Fibroblast of lung (primary cell): ENCODE results near the gene GRM4. TPM values are rescaled to one million over a fixed set of nuclear protein-coding genes. Genes with fewer than 3 reads are reported as not detected.

Experiments
- DNase-seq, 2 donors: peaks; one replicate each; pipeline versions ENCODE4 v3.0.0 to v3.0.0-alpha.2; 2010; ENCODE audit warnings: low read depth in 2 of 2
- H2AFZ ChIP-seq: 2 replicates; pipeline ENCODE4 v1.5.1; 2012; ENCODE audit warnings: low read length, control low read depth, inconsistent platforms
- H3K27ac ChIP-seq: 2 replicates; pipeline ENCODE4 v1.5.1; 2011; ENCODE audit warnings: low read length, control low read depth; ENCODE audit not compliant: insufficient read depth
- H3K27me3 ChIP-seq: 2 replicates; pipeline ENCODE4 v1.5.1; 2011; ENCODE audit warnings: mild to moderate bottlenecking, low read length; ENCODE audit not compliant: control insufficient read depth, insufficient read depth
- H3K36me3 ChIP-seq: 2 replicates; pipeline ENCODE4 v1.5.1; 2011; ENCODE audit warnings: low read length; ENCODE audit not compliant: control insufficient read depth, insufficient read depth
- H3K4me1 ChIP-seq: 2 replicates; pipeline ENCODE4 v1.5.1; 2011; ENCODE audit warnings: low read length; ENCODE audit not compliant: control insufficient read depth, insufficient read depth; ENCODE audit errors: extremely low read depth
- H3K4me2 ChIP-seq: 2 replicates; pipeline ENCODE4 v1.5.1; 2011; ENCODE audit warnings: low read length, control low read depth; ENCODE audit not compliant: insufficient read depth; ENCODE audit errors: extremely low read depth
- H3K4me3 ChIP-seq, 4 experiments: fragments of 200-600 bp in 1 of 4; sonication (generic) in 1 of 4; replicated peaks in 1 of 4; 2 replicates each; pipeline ENCODE4 v1.5.1; 2011 to 2016; ENCODE audit warnings: low read length in 4 of 4, low read depth in 3 of 4, mild to moderate bottlenecking in 3 of 4, control low read depth in 2 of 4, inconsistent platforms in 1 of 4, mixed read lengths in 1 of 4; ENCODE audit not compliant: insufficient read depth in 1 of 4; ENCODE audit errors: control extremely low read depth in 1 of 4
- H3K79me2 ChIP-seq: 2 replicates; pipeline ENCODE4 v1.5.1; 2012; ENCODE audit warnings: mild to moderate bottlenecking, low read length, inconsistent platforms; ENCODE audit not compliant: control insufficient read depth, insufficient read depth
- H3K9ac ChIP-seq: 2 replicates; pipeline ENCODE4 v1.5.1; 2011; ENCODE audit warnings: mild to moderate bottlenecking, low read length, control low read depth; ENCODE audit not compliant: insufficient read depth
- H3K9me3 ChIP-seq: 2 replicates; pipeline ENCODE4 v1.5.1; 2012; ENCODE audit warnings: low read depth, low read length; ENCODE audit not compliant: control insufficient read depth, insufficient read depth
- H4K20me1 ChIP-seq: 2 replicates; pipeline ENCODE4 v1.5.1; 2011; ENCODE audit warnings: low read length; ENCODE audit not compliant: control insufficient read depth, insufficient read depth; ENCODE audit errors: extremely low read depth
- CTCF ChIP-seq, 2 donors: IDR thresholded peaks in 1 of 2; conservative IDR thresholded peaks in 1 of 2; 1 replicate in 1 of 2; 2 replicates in 1 of 2; pipeline ENCODE4 v1.5.1; 2011 to 2012; ENCODE audit warnings: low read length in 2 of 2, control low read depth in 1 of 2, inconsistent platforms in 1 of 2, low read depth in 1 of 2, mild to moderate bottlenecking in 1 of 2
- EZH2 ChIP-seq: IDR thresholded peaks from 2 replicates; pipeline ENCODE4 v1.5.1; 2012; ENCODE audit warnings: low read length, control low read depth, mild to moderate bottlenecking; ENCODE audit errors: missing control alignments
- polyA plus RNA-seq, 2 donors: library from polyadenylated mRNA; depleted of rRNA in 1 of 2; stranded (reverse) in 1 of 2; unstranded in 1 of 2; fragments of >200 nt; gene quantifications; 2 replicates each; pipeline ENCODE4 v1.2.1, GENCODE V29; 2011 to 2012; ENCODE audit warnings: missing spikeins in 1 of 2
- total RNA-seq: library from RNA; depleted of rRNA; stranded (reverse); fragments of >200 nt; gene quantifications from 2 replicates; pipeline ENCODE4 v1.2.1, GENCODE V29; 2014

Gene GRM4
- total and polyA plus RNA-seq, 2 donors (not counting 1 experiment from before 2014, with no cell fraction given): under 0.01 TPM; not detected in 1

GRCh38 chr6:33976437-33977360 is 169.2 kb downstream of the GRM4 start:
- Histone ChIP-seq H3K4me2 (no peak overlapping the region), H3K79me2 (no peaks in the 10 kb centered on the region), H3K36me3 (no peaks in the 10 kb centered on the region), H3K4me3 (no peak overlapping the region), H3K27me3 (peaks cover 22% of the 10 kb centered on the region), H2AFZ (no peak overlapping the region), H3K9me3 (no peaks in the 10 kb centered on the region), H3K27ac (no peak overlapping the region), H3K9ac (no peak overlapping the region), H4K20me1 (no peaks in the 10 kb centered on the region), H3K4me1 (no peaks in the 10 kb centered on the region)
- TF ChIP-seq CTCF (conservative IDR thresholded peaks at IDR 0.05 in 1 of 2, IDR thresholded peaks at IDR 0.05 in 1 of 2; ENCODE audit: low read depth in 1 of 2, low read length in 2 of 2) (no peak), EZH2 (no peak)
- DNase-seq: no peak

GRCh38 chr6:33975661-33976436 is 170.0 kb downstream of the GRM4 start:
- peaks cover 22% of the 10 kb centered on the region for H3K27me3 ChIP-seq

More at GRCh38 chr6:33975661-33976436, 170.0 kb downstream of the GRM4 start:
- Histone ChIP-seq H3K4me1 (no peaks in the 10 kb centered on the region), H3K4me3 (no peak overlapping the region), H3K9me3 (no peaks in the 10 kb centered on the region), H3K9ac (no peak overlapping the region), H3K79me2 (no peaks in the 10 kb centered on the region), H2AFZ (no peak overlapping the region), H4K20me1 (no peaks in the 10 kb centered on the region), H3K27ac (no peak overlapping the region), H3K4me2 (no peak overlapping the region), H3K36me3 (no peaks in the 10 kb centered on the region)
- TF ChIP-seq CTCF (conservative IDR thresholded peaks at IDR 0.05 in 1 of 2, IDR thresholded peaks at IDR 0.05 in 1 of 2; ENCODE audit: low read depth in 1 of 2, low read length in 2 of 2): no peak
- peak; percentile 34 for TF ChIP-seq EZH2
- no peak for DNase-seq
